Endothelial cell of umbilical vein (primary cell): Measurements from ENCODE around the gene ZNF148. TPM values are rescaled to one million over a fixed set of nuclear protein-coding genes. Genes with fewer than 3 reads are reported as not detected.

ENCODE experiments used
- BruUV-seq: library from RNA; stranded (reverse); fragments of 400-500 nt; replicated peaks from 2 replicates; lab custom pipeline; 2021; lab: Mats Ljungman, UMichigan
- CTCF ChIA-PET: fragments of 300-600, 350-600 bp; sonication (Branson Sonifier 250); formaldehyde crosslinking; loops from one replicate; lab custom pipeline; 2021; ENCODE audit warnings: antibody characterized with exemption, inconsistent platforms; lab: Charles Lee
- POLR2A ChIA-PET: fragments of 300-600, 350-600 bp; sonication (Branson Sonifier 250); formaldehyde crosslinking; loops from one replicate; lab custom pipeline; 2021; ENCODE audit warnings: antibody characterized with exemption, inconsistent platforms; lab: Charles Lee
- DNase-seq: peaks from one replicate; pipeline ENCODE4 v3.0.0-alpha.2; 2011; ENCODE audit warnings: low read depth, low spot score
- FAIRE-seq: peaks from 2 replicates; lab custom pipeline; 2011; peaks lifted over from hg19 to GRCh38; lab: Jason Lieb, UNC
- H2AFZ ChIP-seq: 2 replicates; pipeline ENCODE4 v1.6.0; 2012; ENCODE audit warnings: low read depth, low read length, control low read depth, inconsistent platforms
- H3K27ac ChIP-seq: 2 replicates; pipeline ENCODE4 v1.5.1; 2011; ENCODE audit warnings: low read depth, mild to moderate bottlenecking, control low read depth, low read length, moderate library complexity; ENCODE audit not compliant: insufficient read depth
- H3K27me3 ChIP-seq, 2 experiments: 2 replicates each; pipeline versions ENCODE4 v1.6.0 to v1.6.1; 2011; ENCODE audit warnings: low read length in 2 of 2, mixed read lengths in 1 of 2; ENCODE audit not compliant: control insufficient read depth in 2 of 2, insufficient read depth in 2 of 2
- H3K36me3 ChIP-seq, 2 experiments: 2 replicates in 1 of 2; 3 replicates in 1 of 2; pipeline ENCODE4 v1.5.1; 2011; ENCODE audit warnings: low read length in 2 of 2, mild to moderate bottlenecking in 1 of 2, moderate library complexity in 1 of 2; ENCODE audit not compliant: control insufficient read depth in 2 of 2, insufficient read depth in 2 of 2; ENCODE audit errors: extremely low read depth in 1 of 2
- H3K4me1 ChIP-seq: 3 replicates; pipeline ENCODE4 v1.5.1; 2011; ENCODE audit warnings: mild to moderate bottlenecking, low read length; ENCODE audit not compliant: control insufficient read depth, insufficient read depth; ENCODE audit errors: extremely low read depth
- H3K4me2 ChIP-seq: 2 replicates; pipeline ENCODE4 v1.6.1; 2011; ENCODE audit warnings: low read length, control low read depth, mixed read lengths; ENCODE audit not compliant: insufficient read depth
- H3K4me3 ChIP-seq, 3 experiments: fragments of 200-600 bp in 1 of 3; sonication (generic), shearing (Covaris generic) in 1 of 3; replicated peaks in 1 of 3; 2 replicates each; pipeline ENCODE4 v1.5.1; 2011 to 2016; ENCODE audit warnings: control low read depth in 3 of 3, low read length in 3 of 3, mild to moderate bottlenecking in 2 of 3, inconsistent platforms in 1 of 3, low read depth in 1 of 3, moderate library complexity in 1 of 3; ENCODE audit not compliant: insufficient read depth in 1 of 3
- H3K79me2 ChIP-seq: 2 replicates; pipeline ENCODE4 v1.6.0; 2012; ENCODE audit warnings: low read length, inconsistent platforms; ENCODE audit not compliant: control insufficient read depth, insufficient read depth
- H3K9ac ChIP-seq: replicated peaks from 2 replicates; pipeline ENCODE3; 2011; ENCODE audit warnings: low read length, control low read depth; ENCODE audit not compliant: insufficient read depth; ENCODE audit errors: extremely low read depth
- H3K9me1 ChIP-seq: replicated peaks from 3 replicates; pipeline ENCODE4 v1.6.0; 2011; ENCODE audit warnings: mild to moderate bottlenecking, low read length; ENCODE audit not compliant: control insufficient read depth, insufficient read depth; ENCODE audit errors: extremely low read depth
- H3K9me3 ChIP-seq: replicated peaks from 2 replicates; pipeline ENCODE4 v1.5.1; 2012; ENCODE audit warnings: low read length, inconsistent platforms; ENCODE audit not compliant: control insufficient read depth, insufficient read depth
- H4K20me1 ChIP-seq: replicated peaks from 2 replicates; pipeline ENCODE3; 2011; ENCODE audit warnings: mild to moderate bottlenecking, low read length; ENCODE audit not compliant: control insufficient read depth, insufficient read depth; ENCODE audit errors: extremely low read depth
- EZH2 ChIP-seq: IDR thresholded peaks from 2 replicates; pipeline ENCODE4 v1.6.1; 2012; ENCODE audit warnings: borderline replicate concordance, low read depth, mild to moderate bottlenecking, moderate library complexity, low read length, inconsistent platforms; ENCODE audit not compliant: severe bottlenecking
- FOS ChIP-seq: IDR thresholded peaks from 2 replicates; pipeline ENCODE4 v1.6.1; 2011; ENCODE audit warnings: mild to moderate bottlenecking, low read length, moderate library complexity, borderline replicate concordance; ENCODE audit not compliant: insufficient read depth
- GATA2 ChIP-seq: IDR thresholded peaks from 2 replicates; pipeline ENCODE4 v1.7.0; 2011; ENCODE audit warnings: low read depth, mild to moderate bottlenecking, moderate library complexity, mixed read lengths, low read length; ENCODE audit not compliant: insufficient read length, insufficient read depth
- JUN ChIP-seq: IDR thresholded peaks from 2 replicates; pipeline ENCODE4 v1.6.1; 2011; ENCODE audit warnings: borderline replicate concordance, low read depth; ENCODE audit not compliant: insufficient read length, insufficient read depth
- MYC ChIP-seq: IDR thresholded peaks from one replicate; pipeline ENCODE4 v1.6.1; 2011; ENCODE audit warnings: mild to moderate bottlenecking, low read depth, low read length
- POLR2A ChIP-seq: IDR thresholded peaks from 2 replicates; pipeline ENCODE4 v1.6.1; 2012; ENCODE audit warnings: low read depth, mild to moderate bottlenecking, control low read depth, low read length
- POLR2AphosphoS5 ChIP-seq: IDR thresholded peaks from 2 replicates; pipeline ENCODE4 v1.6.1; 2012; ENCODE audit warnings: low read depth, mild to moderate bottlenecking, control low read depth, low read length, moderate library complexity; ENCODE audit not compliant: insufficient read depth
- dilution Hi-C: fragments of 300-500 bp; cut with MboI; formaldehyde crosslinking; loops from one replicate; pipeline ENCODE4 v1.15.0; 2019; ENCODE audit warnings: low sequenced_read_pairs; ENCODE audit not compliant: extremely low pct_ligation_motif_present
- intact Hi-C: fragments of 100-400 bp; cut with micrococcal nuclease; formaldehyde crosslinking; loops from one replicate; pipeline ENCODE4 v1.10.0; 2022
- polyA plus RNA-seq, 4 experiments: library from polyadenylated mRNA; depleted of rRNA in 3 of 4; stranded (reverse) in 3 of 4; unstranded in 1 of 4; fragments of >200 nt; gene quantifications; 2 replicates each; pipeline versions ENCODE4 v1.2.1 to v1.2.3, GENCODE V29; 2011 to 2012; ENCODE audit warnings: missing spikeins in 1 of 4
- total RNA-seq: library from RNA; stranded (reverse); gene quantifications from 2 replicates; pipeline ENCODE4 v1.2.3, GENCODE V29; 2021
- TF ChIP-seq, protein P1 (sequence below): IDR thresholded peaks from 2 replicates; pipeline ENCODE4 v1.6.1; 2011; ENCODE audit not compliant: insufficient read depth, insufficient read length
- TF ChIP-seq, protein P2 (sequence below), 2 donors: IDR thresholded peaks; 1 replicate in 1 of 2; 2 replicates in 1 of 2; pipeline ENCODE4 v1.5.1; 2011; ENCODE audit warnings: low read length in 2 of 2, mild to moderate bottlenecking in 2 of 2, moderate library complexity in 2 of 2, control low read depth in 1 of 2, inconsistent platforms in 1 of 2, low read depth in 1 of 2; ENCODE audit not compliant: insufficient read depth in 1 of 2; ENCODE audit errors: extremely low read depth in 1 of 2

ZNF148 gene
- total and polyA plus RNA-seq, 2 donors (not counting 3 experiments of a cell fraction or from before 2014, with no cell fraction given): 8.0 to 41.3 TPM

DNA sequence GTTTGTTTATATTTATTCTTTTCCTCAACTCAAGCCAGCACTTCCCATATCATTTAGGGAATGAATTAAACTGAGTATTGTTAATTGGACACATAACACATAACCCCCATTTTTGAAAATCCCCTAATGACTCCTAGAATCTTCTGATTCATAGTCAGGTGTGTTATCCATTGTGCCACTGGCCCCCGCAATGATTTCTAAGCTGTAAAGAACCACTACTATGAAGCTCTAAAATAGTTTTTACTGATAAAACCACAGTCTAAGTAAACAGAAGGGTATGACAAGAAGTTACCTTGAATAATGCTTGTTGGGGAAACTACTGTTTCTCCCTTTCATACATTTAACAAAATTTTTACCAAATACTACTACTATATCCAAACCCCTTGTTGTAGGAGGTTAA is 140.3 kb downstream of the ZNF148 start:
- TF ChIP-seq GATA2 (no peak), EZH2 (no peak), JUN (no peak), POLR2AphosphoS5 (no peak), FOS (no peak), POLR2A (no peak)
- Histone ChIP-seq H2AFZ (no peak overlapping the region), H4K20me1 (no peaks in the 10 kb centered on the region), H3K9me3 (no peaks in the 10 kb centered on the region), H3K79me2 (no peaks in the 10 kb centered on the region), H3K27ac (no peak overlapping the region), H3K4me2 (no peak overlapping the region), H3K4me3 (no peak overlapping the region), H3K36me3 (peaks cover 3 to 7% of the 10 kb centered on the region in 2 experiments), H3K9me1 (no peaks in the 10 kb centered on the region), H3K9ac (no peak overlapping the region), H3K27me3 (no peaks in the 10 kb centered on the region), H3K4me1 (peaks cover 19% of the 10 kb centered on the region)
- no peak for FAIRE-seq
- intact Hi-C loops (loop anchor here (5.0 kb wide), 1 partner anchor 142 kb away; the partner anchor contains the start of gene ZNF148), dilution Hi-C loops (no loop called here)
- POLR2A ChIA-PET: no interaction called here
- BruUV-seq: no TSS peak
- no peak for DNase-seq
- CTCF ChIA-PET: no interaction called here

DNA sequence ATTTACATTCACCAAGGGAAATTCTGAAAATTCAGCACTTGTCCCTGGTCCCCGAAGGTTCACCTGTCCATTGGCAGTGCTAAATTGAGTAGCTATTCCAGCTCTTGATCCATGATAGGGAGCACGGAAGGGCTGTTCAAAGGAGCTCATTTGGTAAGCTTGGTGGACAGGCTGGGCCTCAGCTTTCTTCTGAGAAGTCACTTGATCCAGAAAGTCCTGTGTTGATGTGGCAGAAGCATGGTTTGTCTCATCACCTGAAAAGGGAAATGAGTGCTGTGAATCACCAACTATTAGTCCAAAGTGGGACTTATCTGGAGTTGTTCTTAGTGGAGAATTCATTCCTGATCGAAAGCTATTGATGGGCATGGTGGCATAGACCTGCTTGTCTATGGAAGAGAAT is 142.7 kb downstream of the ZNF148 start:
- DNase-seq (no peak), FAIRE-seq (no peak)
- H3K79me2 ChIP-seq: no peaks in the 10 kb centered on the region
- H3K36me3 ChIP-seq: peaks cover 6 to 7% of the 10 kb centered on the region in 2 experiments
- no peaks in the 10 kb centered on the region for H3K9me3 ChIP-seq
- peak overlapping the region; percentile 59 for H3K27ac ChIP-seq
- no peak overlapping the region for H2AFZ ChIP-seq
- H4K20me1 ChIP-seq: no peaks in the 10 kb centered on the region
- TF ChIP-seq POLR2AphosphoS5 (no peak), MYC (no peak), FOS (no peak), JUN (no peak), GATA2 (no peak), EZH2 (no peak), POLR2A (no peak)
- TF ChIP-seq, protein P1, sequence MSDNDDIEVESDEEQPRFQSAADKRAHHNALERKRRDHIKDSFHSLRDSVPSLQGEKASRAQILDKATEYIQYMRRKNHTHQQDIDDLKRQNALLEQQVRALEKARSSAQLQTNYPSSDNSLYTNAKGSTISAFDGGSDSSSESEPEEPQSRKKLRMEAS: no peak
- TF ChIP-seq, protein P2, sequence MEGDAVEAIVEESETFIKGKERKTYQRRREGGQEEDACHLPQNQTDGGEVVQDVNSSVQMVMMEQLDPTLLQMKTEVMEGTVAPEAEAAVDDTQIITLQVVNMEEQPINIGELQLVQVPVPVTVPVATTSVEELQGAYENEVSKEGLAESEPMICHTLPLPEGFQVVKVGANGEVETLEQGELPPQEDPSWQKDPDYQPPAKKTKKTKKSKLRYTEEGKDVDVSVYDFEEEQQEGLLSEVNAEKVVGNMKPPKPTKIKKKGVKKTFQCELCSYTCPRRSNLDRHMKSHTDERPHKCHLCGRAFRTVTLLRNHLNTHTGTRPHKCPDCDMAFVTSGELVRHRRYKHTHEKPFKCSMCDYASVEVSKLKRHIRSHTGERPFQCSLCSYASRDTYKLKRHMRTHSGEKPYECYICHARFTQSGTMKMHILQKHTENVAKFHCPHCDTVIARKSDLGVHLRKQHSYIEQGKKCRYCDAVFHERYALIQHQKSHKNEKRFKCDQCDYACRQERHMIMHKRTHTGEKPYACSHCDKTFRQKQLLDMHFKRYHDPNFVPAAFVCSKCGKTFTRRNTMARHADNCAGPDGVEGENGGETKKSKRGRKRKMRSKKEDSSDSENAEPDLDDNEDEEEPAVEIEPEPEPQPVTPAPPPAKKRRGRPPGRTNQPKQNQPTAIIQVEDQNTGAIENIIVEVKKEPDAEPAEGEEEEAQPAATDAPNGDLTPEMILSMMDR (IDR thresholded peaks at IDR 0.05; ENCODE audit: extremely low read depth in 1 of 2, insufficient read depth in 1 of 2, low read depth in 1 of 2, low read length in 2 of 2): no peak
- no peak overlapping the region for H3K9ac ChIP-seq
- no peaks in the 10 kb centered on the region for H3K27me3 ChIP-seq
- H3K4me3 ChIP-seq: no peak overlapping the region
- intact Hi-C loops (loop anchor here (5.0 kb wide), 1 partner anchor 145 kb away; the partner anchor contains the start of gene ZNF148), dilution Hi-C loops (no loop called here)
- CTCF ChIA-PET: interaction anchor here (1.3 to 1.5 kb wide), 3 partner anchors 12 to 82 kb away, joined by 4 to 6 read pairs (median 5); no protein-coding TSS in a partner anchor
- H3K9me1 ChIP-seq: no peaks in the 10 kb centered on the region
- POLR2A ChIA-PET: no interaction called here
- H3K4me2 ChIP-seq: no peak overlapping the region
- H3K4me1 ChIP-seq: peaks cover 19% of the 10 kb centered on the region
- TSS peak; percentile 8 for BruUV-seq
